Neural progenitor cell (in vitro differentiated cells): ENCODE measurements around the gene GPR3.

ENCODE experiments used
- EZH2 ChIP-seq: fragments of 200-600 bp; sonication (generic); IDR thresholded peaks from 2 replicates; pipeline ENCODE4 v1.6.1; 2017; ENCODE audit warnings: antibody characterized with exemption, mild to moderate bottlenecking, moderate library complexity
- EZH2phosphoT487 ChIP-seq: fragments of 200-600 bp; sonication (generic); IDR thresholded peaks from 2 replicates; pipeline ENCODE4 v1.6.1; 2017; ENCODE audit warnings: antibody characterized with exemption
- TF ChIP-seq, protein P1 (sequence below): fragments of 200-600 bp; sonication (generic); IDR thresholded peaks from 2 replicates; pipeline ENCODE4 v1.5.1; 2017; ENCODE audit warnings: antibody characterized with exemption, mild to moderate bottlenecking

DNA sequence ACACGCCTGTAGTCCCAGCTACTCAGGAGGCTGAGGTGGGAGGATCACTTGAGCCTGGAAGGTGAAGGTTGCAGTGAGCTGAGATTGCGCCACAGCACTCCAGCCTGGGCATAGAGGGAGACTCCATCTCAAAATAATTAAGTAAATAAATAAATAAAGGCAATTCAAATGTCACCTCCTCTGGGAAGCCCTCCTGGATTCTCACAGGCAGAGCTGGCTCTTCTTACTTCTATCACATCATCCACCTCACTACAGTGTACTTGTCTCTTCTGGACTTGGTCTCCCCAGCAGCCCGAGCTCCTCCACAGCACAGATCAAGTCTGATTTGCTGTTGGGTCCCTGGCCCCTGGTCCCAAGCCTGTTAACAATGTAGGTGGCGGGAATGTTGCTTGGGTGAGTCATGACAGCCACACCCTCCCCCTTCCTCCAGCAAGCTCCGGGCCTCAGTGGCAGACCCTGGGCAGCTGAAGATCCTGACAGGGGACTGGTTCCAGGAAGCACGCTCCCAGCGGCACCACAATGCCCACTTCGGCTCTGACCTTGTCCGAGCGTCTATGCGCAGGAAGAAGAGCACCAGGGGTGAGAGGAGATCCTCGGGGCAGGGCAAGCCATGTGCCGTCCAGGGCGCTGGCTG lies 45.3 kb upstream of the GPR3 start:
- TF ChIP-seq, protein P1, sequence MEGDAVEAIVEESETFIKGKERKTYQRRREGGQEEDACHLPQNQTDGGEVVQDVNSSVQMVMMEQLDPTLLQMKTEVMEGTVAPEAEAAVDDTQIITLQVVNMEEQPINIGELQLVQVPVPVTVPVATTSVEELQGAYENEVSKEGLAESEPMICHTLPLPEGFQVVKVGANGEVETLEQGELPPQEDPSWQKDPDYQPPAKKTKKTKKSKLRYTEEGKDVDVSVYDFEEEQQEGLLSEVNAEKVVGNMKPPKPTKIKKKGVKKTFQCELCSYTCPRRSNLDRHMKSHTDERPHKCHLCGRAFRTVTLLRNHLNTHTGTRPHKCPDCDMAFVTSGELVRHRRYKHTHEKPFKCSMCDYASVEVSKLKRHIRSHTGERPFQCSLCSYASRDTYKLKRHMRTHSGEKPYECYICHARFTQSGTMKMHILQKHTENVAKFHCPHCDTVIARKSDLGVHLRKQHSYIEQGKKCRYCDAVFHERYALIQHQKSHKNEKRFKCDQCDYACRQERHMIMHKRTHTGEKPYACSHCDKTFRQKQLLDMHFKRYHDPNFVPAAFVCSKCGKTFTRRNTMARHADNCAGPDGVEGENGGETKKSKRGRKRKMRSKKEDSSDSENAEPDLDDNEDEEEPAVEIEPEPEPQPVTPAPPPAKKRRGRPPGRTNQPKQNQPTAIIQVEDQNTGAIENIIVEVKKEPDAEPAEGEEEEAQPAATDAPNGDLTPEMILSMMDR: no peak
- TF ChIP-seq EZH2: no peak
- TF ChIP-seq EZH2phosphoT487: no peak
